Stomach smooth muscle (tissue), 2 donors: ENCODE results near the gene POU2F1.

Experiments
- H3K27ac ChIP-seq: one replicate; pipeline ENCODE4 v1.7.0; 2013; ENCODE audit warnings: mild to moderate bottlenecking, low read length, inconsistent platforms
- H3K27me3 ChIP-seq, 2 donors: one replicate each; pipeline ENCODE4 v1.7.0; 2013; ENCODE audit warnings: low read length in 2 of 2; ENCODE audit not compliant: insufficient read depth in 2 of 2, control insufficient read depth in 1 of 2
- H3K36me3 ChIP-seq, 2 donors: one replicate each; pipeline ENCODE4 v1.7.0; 2013; ENCODE audit warnings: low read length in 2 of 2; ENCODE audit not compliant: control insufficient read depth in 2 of 2, insufficient read depth in 2 of 2
- H3K4me1 ChIP-seq: one replicate; pipeline ENCODE4 v1.7.0; 2013; ENCODE audit warnings: low read length; ENCODE audit not compliant: control insufficient read depth, insufficient read depth
- H3K4me3 ChIP-seq, 2 donors: one replicate each; pipeline ENCODE4 v1.7.0; 2013; ENCODE audit warnings: low read length in 2 of 2
- H3K9ac ChIP-seq, 2 donors: one replicate each; pipeline ENCODE4 v1.7.0; 2013; ENCODE audit warnings: low read length in 2 of 2, mild to moderate bottlenecking in 1 of 2
- H3K9me3 ChIP-seq, 2 donors: one replicate each; pipeline ENCODE4 v1.7.0; 2013; ENCODE audit warnings: low read length in 2 of 2; ENCODE audit not compliant: control insufficient read depth in 2 of 2
- donor health status: healthy.
- donor health status: Pancreatic carcinoma.

POU2F1 gene

GRCh38 chr1:167294528-167294927 lies 73.8 kb downstream of the POU2F1 start:
- no peak overlapping the region for H3K4me3 ChIP-seq
- H3K9me3 ChIP-seq = no peaks in the 10 kb centered on the region
- no peaks in the 10 kb centered on the region for H3K36me3 ChIP-seq
- no peaks in the 10 kb centered on the region for H3K4me1 ChIP-seq
- no peak overlapping the region for H3K27ac ChIP-seq
- H3K9ac ChIP-seq = no peak overlapping the region
- no peaks in the 10 kb centered on the region for H3K27me3 ChIP-seq

- no peak overlapping the region for H3K9ac ChIP-seq
- H3K27me3 ChIP-seq = no peaks in the 10 kb centered on the region
- H3K4me3 ChIP-seq = no peak overlapping the region
- no peaks in the 10 kb centered on the region for H3K4me1 ChIP-seq
- no peaks in the 10 kb centered on the region for H3K9me3 ChIP-seq
- H3K36me3 ChIP-seq = no peaks in the 10 kb centered on the region
- H3K27ac ChIP-seq = no peak overlapping the region
Observed at GRCh38 chr1:167297222-167298214, 76.8 kb downstream of the POU2F1 start.

- Histone ChIP-seq H3K36me3 (no peaks in the 10 kb centered on the region), H3K27ac (no peak overlapping the region), H3K9ac (no peak overlapping the region), H3K4me1 (no peaks in the 10 kb centered on the region), H3K9me3 (no peaks in the 10 kb centered on the region), H3K27me3 (no peaks in the 10 kb centered on the region), H3K4me3 (no peak overlapping the region)
Observed at GRCh38 chr1:167298325-167298724, 77.6 kb downstream of the POU2F1 start.

- no peak overlapping the region for H3K9ac ChIP-seq
- no peak overlapping the region for H3K27ac ChIP-seq
- no peaks in the 10 kb centered on the region for H3K9me3 ChIP-seq
- no peaks in the 10 kb centered on the region for H3K4me1 ChIP-seq
- no peak overlapping the region for H3K4me3 ChIP-seq
- H3K36me3 ChIP-seq = no peaks in the 10 kb centered on the region
- H3K27me3 ChIP-seq = no peaks in the 10 kb centered on the region
Observed at GRCh38 chr1:167301355-167301754, 80.7 kb downstream of the POU2F1 start.

- H3K4me3 ChIP-seq = no peak overlapping the region
Observed at GRCh38 chr1:167304165-167304564, 83.5 kb downstream of the POU2F1 start.

GRCh38 chr1:167305059-167305705 lies 84.5 kb downstream of the POU2F1 start:
- Histone ChIP-seq H3K27ac (no peak overlapping the region), H3K4me1 (no peaks in the 10 kb centered on the region), H3K4me3 (no peak overlapping the region), H3K36me3 (no peaks in the 10 kb centered on the region), H3K9me3 (no peaks in the 10 kb centered on the region), H3K27me3 (no peaks in the 10 kb centered on the region), H3K9ac (no peak overlapping the region)

More at GRCh38 chr1:167304165-167304564, 83.5 kb downstream of the POU2F1 start:
- Histone ChIP-seq H3K27me3 (no peaks in the 10 kb centered on the region), H3K36me3 (no peaks in the 10 kb centered on the region), H3K9me3 (no peaks in the 10 kb centered on the region), H3K9ac (no peak overlapping the region), H3K4me1 (no peaks in the 10 kb centered on the region), H3K27ac (no peak overlapping the region)

- no peaks in the 10 kb centered on the region for H3K27me3 ChIP-seq
- H3K9me3 ChIP-seq = no peaks in the 10 kb centered on the region
- no peaks in the 10 kb centered on the region for H3K36me3 ChIP-seq
- no peak overlapping the region for H3K9ac ChIP-seq
- H3K4me3 ChIP-seq = no peak overlapping the region
- no peaks in the 10 kb centered on the region for H3K4me1 ChIP-seq
- H3K27ac ChIP-seq = no peak overlapping the region
Observed at GRCh38 chr1:167305706-167306277, 85.1 kb downstream of the POU2F1 start.

- H3K4me3 ChIP-seq = no peak overlapping the region
Observed at GRCh38 chr1:167310732-167311131, 90.0 kb downstream of the POU2F1 start.

GRCh38 chr1:167312871-167313270 lies 92.2 kb downstream of the POU2F1 start:
- H3K36me3 ChIP-seq = peaks cover 1 to 2% of the 10 kb centered on the region in 2 donors
- no peak overlapping the region for H3K9ac ChIP-seq
- no peaks in the 10 kb centered on the region for H3K27me3 ChIP-seq
- H3K9me3 ChIP-seq = peaks cover 3 to 6% of the 10 kb centered on the region in 2 donors
- H3K4me3 ChIP-seq = no peak overlapping the region
- no peaks in the 10 kb centered on the region for H3K4me1 ChIP-seq
- H3K27ac ChIP-seq = no peak overlapping the region

More at GRCh38 chr1:167310732-167311131, 90.0 kb downstream of the POU2F1 start:
- Histone ChIP-seq H3K4me1 (no peaks in the 10 kb centered on the region), H3K36me3 (no peaks in the 10 kb centered on the region), H3K27me3 (no peaks in the 10 kb centered on the region), H3K9me3 (no peaks in the 10 kb centered on the region), H3K9ac (no peak overlapping the region), H3K27ac (no peak overlapping the region)

- Histone ChIP-seq H3K36me3 (peaks cover 2% of the 10 kb centered on the region in 2 donors), H3K9me3 (peaks cover 6% of the 10 kb centered on the region in 2 donors), H3K27me3 (no peaks in the 10 kb centered on the region), H3K4me1 (no peaks in the 10 kb centered on the region), H3K27ac (no peak overlapping the region), H3K9ac (no peak overlapping the region), H3K4me3 (no peak overlapping the region)
Observed at GRCh38 chr1:167314671-167315070, 94.0 kb downstream of the POU2F1 start.
